HepG2 (cell line): Measurements from ENCODE around the gene SND1. TPM values are rescaled to one million over a fixed set of nuclear protein-coding genes. Genes with fewer than 3 reads are reported as not detected.

Experiments used
- ATAC-seq: fragments of 200-7000 bp; cut with Tn5 transposase; 3 replicates; pipeline ENCODE4 v1.9.1; 2020; ENCODE audit warnings: mild to moderate bottlenecking, moderate library complexity
- BruUV-seq: library from RNA; stranded (reverse); fragments of 400-500 nt; replicated peaks from 2 replicates; lab custom pipeline; 2021; lab: Mats Ljungman, UMichigan
- CTCF ChIA-PET: fragments of 300-600 bp; formaldehyde crosslinking; extraction: SDS; loops from one replicate; lab custom pipeline; 2021; ENCODE audit warnings: low total read pairs, inconsistent platforms, low intra/inter-chr PET ratio; lab: Yijun Ruan, JAX
- POLR2A ChIA-PET: fragments of 350-600 bp; sonication (Branson Sonifier 250); formaldehyde crosslinking; loops from one replicate; lab custom pipeline; 2020; ENCODE audit warnings: antibody characterized with exemption, inconsistent platforms; lab: Yijun Ruan, JAX
- DNase-seq: peaks from one replicate; pipeline ENCODE4 v3.0.0-alpha.2; 2015; ENCODE audit warnings: low spot score
- FAIRE-seq: peaks from 3 replicates; lab custom pipeline; 2011; peaks lifted over from hg19 to GRCh38; lab: Jason Lieb, UNC
- H2AFZ ChIP-seq: one replicate; pipeline ENCODE4 v1.6.1; 2011; ENCODE audit warnings: low read length, inconsistent platforms
- H3K27ac ChIP-seq: fragments of 300-600 bp; 3 replicates; pipeline ENCODE4 v1.8.0; 2011; ENCODE audit warnings: mixed run types, mild to moderate bottlenecking, mixed read lengths, low read length, inconsistent platforms; ENCODE audit not compliant: insufficient read depth; ENCODE audit errors: extremely low read length
- H3K27me3 ChIP-seq, 2 experiments: fragments of 200-600 bp in 1 of 2; 2 replicates in 1 of 2; 3 replicates in 1 of 2; pipeline versions ENCODE4 v1.6.0 to v1.8.0; 2011; ENCODE audit warnings: low read length in 2 of 2, mild to moderate bottlenecking in 2 of 2, moderate library complexity in 2 of 2, inconsistent platforms in 1 of 2; ENCODE audit not compliant: insufficient read depth in 2 of 2, control insufficient read depth in 1 of 2
- H3K36me3 ChIP-seq, 2 experiments: fragments of 200-600 bp in 1 of 2; replicated peaks in 1 of 2; 2 replicates in 1 of 2; 3 replicates in 1 of 2; pipeline versions ENCODE4 v1.5.1 to v1.8.0; 2011; ENCODE audit warnings: low read length in 2 of 2, inconsistent platforms in 1 of 2; ENCODE audit not compliant: insufficient read depth in 2 of 2, control insufficient read depth in 1 of 2
- H3K4me1 ChIP-seq: 2 replicates; pipeline ENCODE4 v1.5.1; 2012; ENCODE audit warnings: low read length, inconsistent platforms; ENCODE audit not compliant: insufficient read depth
- H3K4me2 ChIP-seq: 2 replicates; pipeline ENCODE4 v1.6.0; 2011; ENCODE audit warnings: low read depth, low read length, inconsistent platforms
- H3K4me3 ChIP-seq, 3 experiments: fragments of 200-600 bp in 1 of 3; sonication (generic), shearing (Covaris generic) in 1 of 3; replicated peaks in 1 of 3; 2 replicates each; pipeline ENCODE4 v1.5.1; 2011 to 2016; ENCODE audit warnings: low read length in 3 of 3, inconsistent platforms in 2 of 3, low read depth in 2 of 3, mild to moderate bottlenecking in 2 of 3, control low read depth in 1 of 3, mixed read lengths in 1 of 3; ENCODE audit not compliant: insufficient read depth in 1 of 3
- H3K79me2 ChIP-seq: one replicate; pipeline ENCODE4 v1.6.1; 2011; ENCODE audit warnings: low read length, inconsistent platforms; ENCODE audit not compliant: insufficient read depth
- H3K9ac ChIP-seq: 2 replicates; pipeline ENCODE4 v1.6.0; 2011; ENCODE audit warnings: mild to moderate bottlenecking, low read depth, low read length, inconsistent platforms; ENCODE audit not compliant: insufficient read depth
- H3K9me3 ChIP-seq: 2 replicates; pipeline ENCODE4 v1.5.1; 2012; ENCODE audit warnings: mild to moderate bottlenecking, low read length
- H4K20me1 ChIP-seq: 2 replicates; pipeline ENCODE4 v1.6.0; 2011; ENCODE audit warnings: inconsistent platforms, mild to moderate bottlenecking, low read length, moderate library complexity; ENCODE audit not compliant: insufficient read depth
- ARID2 ChIP-seq: sonication (generic); formaldehyde crosslinking; IDR thresholded peaks from 2 replicates; pipeline ENCODE4 v1.8.1; 2022; ENCODE audit warnings: mild to moderate bottlenecking, missing genetic modification reagents, borderline replicate concordance
- ATRX ChIP-seq: sonication (generic); formaldehyde crosslinking; IDR thresholded peaks from 2 replicates; pipeline ENCODE4 v1.4.0; 2020; ENCODE audit warnings: missing genetic modification reagents, borderline replicate concordance
- CSRNP2 ChIP-seq: sonication (generic); formaldehyde crosslinking; conservative IDR thresholded peaks from 2 replicates; pipeline ENCODE4 v1.8.0; 2022; ENCODE audit warnings: low read depth, missing genetic modification reagents
- GZF1 ChIP-seq: sonication (generic); formaldehyde crosslinking; IDR thresholded peaks from 2 replicates; pipeline ENCODE4 v1.5.1; 2020; ENCODE audit warnings: mild to moderate bottlenecking, missing genetic modification reagents
- HCFC1 ChIP-seq: fragments of 150-350 bp; IDR thresholded peaks from 2 replicates; pipeline ENCODE4 v1.6.1; 2014; ENCODE audit warnings: low read depth, low read length
- HMGA1 ChIP-seq: sonication (generic); formaldehyde crosslinking; conservative IDR thresholded peaks from 2 replicates; pipeline ENCODE4 v1.4.0; 2020; ENCODE audit warnings: missing genetic modification reagents
- JUND ChIP-seq: sonication (generic); formaldehyde crosslinking; IDR thresholded peaks from 2 replicates; pipeline ENCODE4 v1.8.0; 2022; ENCODE audit warnings: mild to moderate bottlenecking, missing genetic modification reagents
- LCORL ChIP-seq, 2 experiments: fragments of 450-650 bp in 1 of 2; sonication (generic) in 1 of 2; formaldehyde crosslinking in 1 of 2; IDR thresholded peaks; 2 replicates each; pipeline versions ENCODE4 v1.5.0 to v1.6.1; 2017 to 2020; ENCODE audit warnings: antibody characterized with exemption in 1 of 2, missing genetic modification reagents in 1 of 2
- NFIC ChIP-seq: IDR thresholded peaks from 2 replicates; pipeline ENCODE4 v1.6.1; 2012; ENCODE audit warnings: mild to moderate bottlenecking, low read length, inconsistent platforms
- NR2C2 ChIP-seq: sonication (generic); formaldehyde crosslinking; IDR thresholded peaks from 2 replicates; pipeline ENCODE4 v1.4.0; 2020; ENCODE audit warnings: missing genetic modification reagents, mild to moderate bottlenecking, moderate library complexity, borderline replicate concordance
- NRL ChIP-seq: sonication (generic); formaldehyde crosslinking; IDR thresholded peaks from 2 replicates; pipeline ENCODE4 v1.5.0; 2020; ENCODE audit warnings: missing genetic modification reagents, mild to moderate bottlenecking, moderate library complexity, borderline replicate concordance
- PRMT3 ChIP-seq: sonication (generic); formaldehyde crosslinking; IDR thresholded peaks from 2 replicates; pipeline ENCODE4 v1.8.1; 2022; ENCODE audit warnings: low read depth, mild to moderate bottlenecking, moderate library complexity, missing genetic modification reagents, borderline replicate concordance
- ZNF160 ChIP-seq: sonication (generic); formaldehyde crosslinking; IDR thresholded peaks from 2 replicates; pipeline ENCODE4 v1.8.0; 2022; ENCODE audit warnings: mild to moderate bottlenecking, inconsistent platforms, missing genetic modification reagents
- ZNF530 ChIP-seq: sonication (generic); formaldehyde crosslinking; IDR thresholded peaks from 2 replicates; pipeline ENCODE4 v1.5.0; 2020; ENCODE audit warnings: low read depth, mild to moderate bottlenecking, missing genetic modification reagents
- ZNF543 ChIP-seq: sonication (generic); formaldehyde crosslinking; IDR thresholded peaks from 2 replicates; pipeline ENCODE4 v1.4.0; 2020; ENCODE audit warnings: mild to moderate bottlenecking, missing genetic modification reagents
- ZNF781 ChIP-seq: sonication (generic); formaldehyde crosslinking; IDR thresholded peaks from 2 replicates; pipeline ENCODE4 v1.5.1; 2020; ENCODE audit warnings: borderline replicate concordance, mild to moderate bottlenecking, missing genetic modification reagents; ENCODE audit errors: not compliant biosample characterization
- WGBS: methylation state at CpG from one replicate; pipeline ENCODE4 v1.1.6; 2017; ENCODE audit warnings: low lambda C conversion rate; 5-methylcytosine and 5-hydroxymethylcytosine counted together
- in situ Hi-C: cut with HindIII; loops from 2 replicates; pipeline ENCODE4 v1.10.0; 2017; ENCODE audit warnings: low pct_unique_long_range_greater_than_20kb; ENCODE audit not compliant: extremely low pct_ligation_motif_present
- intact Hi-C: fragments of 100-400 bp; cut with micrococcal nuclease; formaldehyde crosslinking; loops from one replicate; pipeline ENCODE4 v1.10.0; 2022; ENCODE audit not compliant: unreplicated experiment
- polyA plus RNA-seq, 8 experiments: library from polyadenylated mRNA; depleted of rRNA in 3 of 8; stranded (reverse) in 7 of 8; unstranded in 1 of 8; fragments of >200 nt; fragmentation: Illumina TruSeq in 4 of 8; extraction: Trizol in 4 of 8; gene quantifications; 2 replicates each; pipeline versions ENCODE4 v1.2.1 to v1.2.3, GENCODE V29; 2011 to 2016; ENCODE audit warnings: low read depth in 4 of 8, missing spikeins in 1 of 8, mixed read lengths in 1 of 8; ENCODE audit not compliant: insufficient read depth in 1 of 8
- total RNA-seq, 5 experiments: library from RNA; depleted of rRNA; stranded (reverse); fragments of >200 nt; fragmentation: Illumina TruSeq; extraction: Trizol; gene quantifications; 2 replicates each; pipeline ENCODE4 v1.2.3, GENCODE V29; 2016; ENCODE audit warnings: low read depth in 1 of 5

Gene SND1
- total and polyA plus RNA-seq, 2 of the 13 experiments (the other 11 are each of a cell fraction or from before 2014, with no cell fraction given) = 110 to 182 TPM

- intact Hi-C loops = no loop called here
Observed at GRCh38 chr7:127798023-127798422, 146.0 kb downstream of the SND1 start.

GRCh38 chr7:127798769-127799372 is 146.9 kb downstream of the SND1 start:
- H3K9ac ChIP-seq = no peak overlapping the region
- no peak overlapping the region for H3K4me2 ChIP-seq
- ChIA-PET CTCF (no interaction called here), POLR2A (no interaction called here)
- H3K79me2 ChIP-seq = peaks cover 27% of the 10 kb centered on the region
- no peak for TF ChIP-seq GZF1 (CRISPR knock-in tag)
- TF ChIP-seq ZNF781 = no peak
- TF ChIP-seq ARID2 (CRISPR knock-in tag) = no peak
- no peak for TF ChIP-seq HMGA1
- no peak for TF ChIP-seq ZNF543 (CRISPR knock-in tag)
- no peak for TF ChIP-seq ZNF530
- TF ChIP-seq NFIC = no peak
- TF ChIP-seq HCFC1 = no peak
- no peak for TF ChIP-seq CSRNP2
- no peak for TF ChIP-seq NR2C2 (CRISPR knock-in tag)
- no peak for TF ChIP-seq NRL (CRISPR knock-in tag)
- no peak for ATAC-seq
- in situ Hi-C loops = no loop called here
- H3K27ac ChIP-seq = no peak overlapping the region
- intact Hi-C loops = no loop called here
- no peaks in the 10 kb centered on the region for H3K9me3 ChIP-seq
- FAIRE-seq = no peak
- H3K36me3 ChIP-seq = peaks cover 1 to 7% of the 10 kb centered on the region in 2 experiments; a peak in 2 of 5 replicates
- no peak overlapping the region for H3K4me3 ChIP-seq
- BruUV-seq = no TSS peak
- peaks cover 34% of the 10 kb centered on the region for H3K4me1 ChIP-seq
- no peaks in the 10 kb centered on the region for H3K27me3 ChIP-seq
- H4K20me1 ChIP-seq = peaks cover 5% of the 10 kb centered on the region; the same call in 1 of the 2 replicates
- 92% methylated on average over 6 of the region's 6 CpGs for WGBS
- H2AFZ ChIP-seq = no peak overlapping the region
- no peak for DNase-seq

More at GRCh38 chr7:127798023-127798422, 146.0 kb downstream of the SND1 start:
- DNase-seq (no peak), FAIRE-seq (no peak), ATAC-seq (no peak)
- Histone ChIP-seq H3K4me1 (peaks cover 34% of the 10 kb centered on the region), H4K20me1 (peaks cover 7% of the 10 kb centered on the region), H3K9me3 (no peaks in the 10 kb centered on the region), H2AFZ (no peak overlapping the region), H3K27ac (no peak overlapping the region), H3K4me2 (no peak overlapping the region), H3K27me3 (no peaks in the 10 kb centered on the region), H3K4me3 (no peak overlapping the region), H3K36me3 (peaks cover 2 to 13% of the 10 kb centered on the region in 2 experiments; a peak in 2 of 5 replicates), H3K79me2 (peaks cover 27% of the 10 kb centered on the region), H3K9ac (no peak overlapping the region)
- in situ Hi-C loops = no loop called here
- WGBS = 96% methylated on average over 3 of the region's 3 CpGs
- TF ChIP-seq PRMT3 (CRISPR knock-in tag) (no peak), LCORL (IDR thresholded peaks at IDR 0.05) (peak; percentile 29; the same call in 1 of the 2 replicates), LCORL (CRISPR knock-in tag; IDR thresholded peaks at IDR 0.05) (no peak), ZNF160 (CRISPR knock-in tag) (no peak), JUND (CRISPR knock-in tag) (no peak), ATRX (no peak)
- ChIA-PET POLR2A (no interaction called here), CTCF (no interaction called here)
- BruUV-seq = no TSS peak
